Measurements from ENCODE around the gene TMEM97.
"Not testable (repeated sequence)": the region's sequence is repeated elsewhere in the genome, so short reads cannot be mapped to it uniquely, and the experiment has no call there.

Gene TMEM97

DNA sequence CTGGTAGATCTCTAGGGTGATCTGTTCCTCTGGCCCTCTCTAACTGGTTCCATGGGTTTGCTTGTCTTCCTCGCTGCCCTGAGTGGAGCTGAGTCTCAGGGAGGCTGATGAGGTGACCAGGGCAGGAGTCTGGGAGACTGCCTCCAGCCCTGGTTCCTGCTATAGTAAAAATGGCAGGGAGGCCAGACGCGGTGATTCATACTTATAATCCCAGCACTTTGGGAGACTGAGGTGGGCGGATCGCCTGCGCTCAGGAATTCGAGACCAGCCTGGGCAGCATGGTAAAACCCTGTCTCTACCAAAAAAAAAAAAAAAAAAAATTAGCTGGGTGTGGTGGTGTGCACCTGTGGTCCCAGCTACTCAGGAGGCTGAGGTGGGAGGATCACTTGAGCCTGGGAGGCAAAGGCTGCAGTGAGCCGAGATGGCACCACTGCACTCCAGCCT lies 19.8 kb downstream of the TMEM97 start:
- DNase-seq, result not testable (repeated sequence)

DNA sequence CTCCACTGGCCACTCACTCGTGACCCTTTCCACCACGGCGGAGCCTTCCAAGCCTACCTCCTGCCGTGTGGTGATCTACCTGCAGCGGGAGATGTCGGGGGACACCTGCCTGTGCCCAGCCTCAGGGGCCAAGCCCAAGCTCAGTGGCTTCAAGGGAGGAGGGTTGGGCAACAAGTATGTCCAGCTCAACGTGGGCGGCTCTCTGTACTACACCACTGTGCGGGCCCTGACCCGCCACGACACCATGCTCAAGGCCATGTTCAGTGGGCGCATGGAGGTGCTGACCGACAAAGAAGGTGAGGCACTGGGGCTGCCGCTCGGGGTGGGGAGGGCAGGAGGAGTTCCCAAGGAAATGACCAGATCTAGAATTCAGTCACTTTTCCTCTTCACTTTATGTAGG lies 20.4 kb downstream of the TMEM97 start:
- DNase-seq, result no peak

DNA sequence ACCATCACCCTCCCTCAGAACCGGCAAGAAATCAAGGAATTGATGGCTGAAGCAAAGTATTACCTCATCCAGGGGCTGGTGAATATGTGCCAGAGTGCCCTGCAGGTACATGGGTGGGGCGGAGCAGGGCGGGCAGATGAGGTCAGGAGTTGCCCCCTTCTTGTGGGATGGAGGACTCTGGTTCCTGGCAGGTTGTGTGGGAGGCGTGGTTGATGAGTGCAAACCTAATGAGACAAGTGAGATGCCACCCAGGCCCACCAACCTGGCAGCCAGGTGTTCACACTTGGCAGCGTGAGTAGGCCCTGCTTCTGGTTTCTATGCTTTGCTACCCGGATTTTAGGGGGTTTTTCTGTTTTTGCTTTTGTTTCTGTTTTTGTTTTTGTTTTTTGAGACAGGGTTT lies 21.4 kb downstream of the TMEM97 start:
- no peak for DNase-seq

DNA sequence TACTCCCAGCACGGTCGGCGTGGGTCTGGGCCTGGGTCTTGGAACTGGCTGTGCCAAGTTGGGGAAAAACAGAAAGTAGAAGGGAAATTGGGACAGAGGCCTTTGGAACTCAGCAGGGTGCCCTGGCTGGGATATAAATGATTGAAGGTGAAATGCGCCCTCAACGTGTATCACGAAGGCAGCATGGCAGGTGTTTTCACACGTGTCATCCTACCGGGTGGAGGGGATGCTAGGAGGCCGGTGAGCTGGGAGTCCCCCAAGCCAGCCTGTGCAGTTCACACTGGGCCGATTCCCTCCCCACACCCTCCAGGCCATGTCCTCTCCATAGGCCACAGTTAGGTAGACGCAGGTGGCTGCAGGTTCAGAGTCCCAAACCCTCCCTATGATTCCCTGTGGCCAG lies 22.5 kb downstream of the TMEM97 start:
- DNase-seq, result no peak

DNA sequence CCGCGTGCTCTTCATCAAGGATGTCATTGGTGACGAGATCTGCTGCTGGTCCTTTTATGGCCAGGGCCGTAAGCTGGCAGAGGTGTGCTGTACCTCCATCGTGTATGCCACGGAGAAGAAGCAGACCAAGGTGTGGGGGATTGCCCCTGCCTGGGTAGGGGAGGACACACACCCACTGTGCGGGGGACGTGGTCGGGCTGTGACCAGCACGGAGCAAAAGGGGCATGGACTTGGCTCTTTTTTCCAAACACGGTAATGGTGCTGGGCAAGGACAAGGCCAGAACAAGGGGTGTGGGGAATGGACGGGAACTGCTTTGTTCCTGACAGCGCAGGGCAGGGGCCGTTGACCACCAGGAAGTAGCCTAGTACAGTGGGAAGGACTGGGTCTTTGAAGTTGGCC lies 23.3 kb downstream of the TMEM97 start:
- DNase-seq, result no peak

DNA sequence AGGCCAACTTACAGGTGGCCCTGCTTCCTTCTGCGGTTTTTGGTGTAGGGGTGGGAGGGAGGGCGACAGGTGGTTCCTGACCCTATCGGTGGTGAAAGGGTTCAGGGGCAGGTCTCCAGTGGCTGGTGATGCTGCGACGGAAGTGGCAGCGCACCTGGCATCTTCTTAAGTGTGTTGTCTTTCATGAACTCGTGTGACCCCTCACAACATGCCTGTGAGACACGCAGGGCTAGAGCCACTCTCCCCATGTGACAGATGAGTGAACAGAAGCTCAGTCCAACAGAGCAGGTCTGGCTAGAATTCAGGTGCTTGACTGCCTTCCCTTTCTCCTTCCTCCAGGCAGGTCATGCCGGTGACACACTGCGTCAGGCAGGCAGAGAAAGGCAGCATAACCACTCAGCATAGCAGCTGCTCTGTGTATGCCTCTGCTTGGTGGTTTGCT lies 24.5 kb downstream of the TMEM97 start:
- DNase-seq, result no peak

DNA sequence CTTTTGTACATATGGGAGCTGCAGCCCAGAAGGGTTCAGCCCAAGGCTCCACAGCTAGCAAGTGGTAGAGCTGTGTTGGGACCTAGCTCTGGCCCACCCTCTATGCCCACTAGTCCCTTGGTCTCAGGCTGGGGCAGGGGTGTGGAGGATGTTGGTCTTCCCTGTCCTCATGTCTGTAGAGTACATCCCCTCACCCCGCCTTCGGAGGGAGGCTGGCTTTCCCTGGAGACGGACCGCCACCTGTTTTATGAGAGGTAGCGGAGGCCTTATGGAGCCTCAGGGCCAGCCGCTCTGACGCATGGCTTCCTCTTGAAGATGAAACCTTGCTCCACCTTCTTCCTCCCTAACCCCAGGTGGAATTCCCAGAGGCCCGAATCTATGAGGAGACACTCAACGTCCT lies 25.0 kb downstream of the TMEM97 start:
- DNase-seq, result no peak

DNA sequence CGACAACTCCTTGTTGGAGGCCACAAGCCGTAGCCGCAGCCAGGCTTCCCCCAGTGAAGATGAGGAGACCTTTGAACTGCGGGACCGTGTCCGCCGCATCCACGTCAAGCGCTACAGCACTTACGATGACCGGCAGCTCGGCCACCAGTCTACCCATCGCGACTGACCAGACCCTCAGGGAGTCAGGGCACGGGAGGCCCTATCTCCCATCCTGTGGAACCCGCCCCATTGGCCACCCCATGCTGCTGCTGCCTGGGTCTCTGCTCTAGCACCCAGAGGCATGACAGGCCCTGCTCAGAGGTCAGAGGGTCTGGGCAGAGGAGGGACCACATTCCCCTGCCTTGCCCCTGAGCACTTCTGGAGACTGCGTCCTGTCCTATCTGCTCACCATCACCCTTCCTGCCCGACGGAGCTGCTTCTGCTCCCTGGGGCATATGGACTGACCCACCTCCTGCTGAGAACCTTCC lies 25.5 kb downstream of the TMEM97 start:
- DNase-seq, result no peak

DNA sequence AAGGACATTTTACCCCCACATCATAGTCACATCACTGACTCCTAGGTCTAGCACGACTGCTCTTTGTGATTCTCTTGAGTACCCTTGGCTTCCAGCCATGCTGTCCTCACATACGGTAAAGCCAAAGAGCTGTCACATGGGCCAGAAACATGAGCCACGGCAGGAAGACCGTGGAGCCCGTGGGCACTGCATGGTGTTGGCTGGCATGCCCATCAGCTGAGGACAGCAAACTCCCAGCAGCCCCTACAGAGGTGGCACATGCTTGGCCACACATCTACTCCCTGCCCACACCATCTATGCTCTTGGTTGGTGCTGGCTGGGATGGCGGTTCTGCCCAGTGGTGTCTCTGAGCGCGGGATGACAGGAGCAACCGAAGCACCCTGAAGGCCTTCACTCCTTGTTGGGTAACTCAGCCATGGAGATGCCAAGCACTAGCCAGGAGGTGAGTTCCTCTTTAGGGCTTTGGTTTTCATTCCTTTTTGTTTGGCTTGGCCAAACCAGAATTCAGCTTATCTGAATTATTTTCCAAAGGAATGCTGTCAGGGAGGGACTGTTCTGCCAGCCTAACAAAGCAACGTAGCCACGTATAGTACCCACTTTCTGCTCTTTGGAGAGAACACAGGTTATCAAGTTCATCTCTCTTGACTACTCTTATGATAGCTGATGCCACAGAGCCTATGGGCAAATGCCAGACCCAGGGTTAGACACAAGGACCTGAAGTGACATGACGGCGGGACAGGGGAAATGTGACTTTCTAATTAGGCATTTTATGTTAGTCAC lies 26.6 kb downstream of the TMEM97 start:
- no peak for DNase-seq

DNA sequence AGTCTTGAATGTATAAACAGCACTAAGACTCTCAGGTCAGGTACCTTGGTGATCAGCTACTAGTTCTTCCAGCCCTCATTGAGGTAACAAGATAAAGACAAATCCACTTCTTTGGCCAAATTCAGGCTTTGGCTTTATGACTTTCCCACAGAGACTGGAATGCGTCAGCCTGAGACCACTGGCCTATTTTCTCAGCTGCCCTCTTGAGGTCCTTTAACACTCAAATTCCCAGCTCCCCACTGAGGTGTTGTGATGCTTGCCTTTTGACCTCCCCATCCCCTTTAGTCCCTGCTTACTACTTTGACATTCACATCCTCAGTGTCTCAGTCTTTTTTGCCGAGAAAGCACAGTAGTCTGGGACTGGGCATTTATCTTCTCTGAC lies 27.2 kb downstream of the TMEM97 start:
- no peak for DNase-seq

DNA sequence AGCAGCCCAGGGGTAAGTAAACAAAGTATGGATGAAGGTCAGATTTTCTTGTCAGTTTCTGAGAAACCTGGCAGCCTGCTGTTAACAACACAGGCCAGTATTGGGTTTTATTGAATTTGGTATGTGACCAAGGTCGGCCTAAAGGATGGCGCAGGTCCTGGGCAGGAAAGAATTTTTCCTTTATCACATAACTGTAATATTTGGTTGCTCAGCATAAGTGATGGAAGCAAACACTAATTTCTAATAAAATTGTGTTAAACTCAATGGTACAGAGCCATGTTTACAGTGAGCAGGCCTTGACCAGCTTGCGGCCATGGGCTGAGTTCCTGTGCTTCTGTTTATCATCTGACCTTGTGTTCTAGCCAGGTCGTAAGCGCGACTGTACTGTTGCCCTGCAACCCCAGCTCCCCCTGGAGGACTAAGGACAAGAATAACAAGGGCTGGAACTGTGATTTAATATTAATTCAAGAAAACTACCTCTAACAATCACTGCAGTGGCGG lies 27.8 kb downstream of the TMEM97 start:
- DNase-seq, result no peak

DNA sequence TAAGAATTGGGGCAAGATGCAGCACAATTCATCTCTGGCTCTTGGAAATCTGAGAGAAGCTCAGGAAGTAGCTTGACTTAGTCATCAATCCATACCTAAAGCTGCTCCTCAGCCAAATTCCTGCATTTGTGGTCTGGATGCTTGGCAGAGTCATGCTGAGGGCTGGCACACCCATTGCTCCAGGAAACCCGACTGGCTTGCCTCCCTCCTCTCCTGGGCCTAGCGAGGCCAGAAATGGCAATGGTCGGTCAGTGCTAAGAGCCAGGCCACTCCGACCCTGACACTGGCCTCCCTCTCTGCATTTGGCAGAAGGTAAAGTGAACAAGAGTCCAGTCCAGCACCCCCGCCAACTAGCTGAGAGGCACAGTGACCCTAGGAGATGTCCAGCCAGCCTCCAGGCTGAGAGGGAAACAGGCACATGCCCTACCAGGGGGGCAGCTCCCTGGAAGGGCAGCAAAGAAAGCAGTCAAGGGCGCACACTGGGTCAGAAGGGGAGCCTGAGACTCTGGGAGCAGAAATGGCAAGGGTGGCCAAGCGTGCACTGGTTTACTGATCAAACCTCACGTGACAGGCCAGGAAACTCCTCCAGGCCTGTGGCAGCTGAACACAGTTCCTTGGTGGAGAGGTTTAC lies 28.4 kb downstream of the TMEM97 start:
- DNase-seq, result no peak

DNA sequence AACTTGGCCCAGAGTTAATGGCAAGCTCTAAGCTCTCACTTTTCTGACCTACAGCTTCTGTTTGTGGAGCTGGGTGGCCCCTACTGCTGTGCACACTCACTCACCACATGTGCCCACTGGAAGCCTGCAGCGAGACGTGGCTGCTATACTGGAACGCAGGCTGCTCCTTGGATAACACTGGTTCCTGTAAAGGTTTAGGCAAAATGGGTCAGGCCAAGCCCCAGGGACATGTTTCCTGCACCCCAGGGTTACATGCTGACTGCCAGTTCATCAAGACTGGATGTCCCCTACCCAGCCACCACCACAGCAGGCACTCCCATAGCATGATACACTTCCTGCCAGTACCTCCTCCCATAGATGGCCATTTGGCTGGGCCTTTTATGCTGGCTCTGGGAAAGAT lies 30.0 kb downstream of the TMEM97 start:
- DNase-seq, result no peak

DNA sequence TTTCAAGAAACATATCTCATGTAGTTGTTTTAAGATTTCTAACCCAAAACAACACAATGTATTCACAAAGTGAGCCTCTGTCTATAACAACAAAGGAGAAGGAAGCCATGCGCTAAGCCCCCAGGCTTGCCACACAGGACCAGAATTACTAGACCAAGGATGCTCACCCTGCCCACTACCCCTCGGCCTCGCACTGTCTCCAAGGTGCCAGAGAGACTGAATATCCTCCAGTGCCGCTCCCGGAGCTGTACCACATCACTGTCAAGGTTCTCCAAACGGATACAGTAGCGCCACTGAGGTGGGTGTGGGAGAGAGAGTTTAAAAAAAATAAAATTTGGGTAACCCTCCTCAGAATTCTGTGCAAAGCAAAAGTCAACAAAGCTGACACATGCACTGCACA lies 31.3 kb downstream of the TMEM97 start:
- DNase-seq, result no peak

DNA sequence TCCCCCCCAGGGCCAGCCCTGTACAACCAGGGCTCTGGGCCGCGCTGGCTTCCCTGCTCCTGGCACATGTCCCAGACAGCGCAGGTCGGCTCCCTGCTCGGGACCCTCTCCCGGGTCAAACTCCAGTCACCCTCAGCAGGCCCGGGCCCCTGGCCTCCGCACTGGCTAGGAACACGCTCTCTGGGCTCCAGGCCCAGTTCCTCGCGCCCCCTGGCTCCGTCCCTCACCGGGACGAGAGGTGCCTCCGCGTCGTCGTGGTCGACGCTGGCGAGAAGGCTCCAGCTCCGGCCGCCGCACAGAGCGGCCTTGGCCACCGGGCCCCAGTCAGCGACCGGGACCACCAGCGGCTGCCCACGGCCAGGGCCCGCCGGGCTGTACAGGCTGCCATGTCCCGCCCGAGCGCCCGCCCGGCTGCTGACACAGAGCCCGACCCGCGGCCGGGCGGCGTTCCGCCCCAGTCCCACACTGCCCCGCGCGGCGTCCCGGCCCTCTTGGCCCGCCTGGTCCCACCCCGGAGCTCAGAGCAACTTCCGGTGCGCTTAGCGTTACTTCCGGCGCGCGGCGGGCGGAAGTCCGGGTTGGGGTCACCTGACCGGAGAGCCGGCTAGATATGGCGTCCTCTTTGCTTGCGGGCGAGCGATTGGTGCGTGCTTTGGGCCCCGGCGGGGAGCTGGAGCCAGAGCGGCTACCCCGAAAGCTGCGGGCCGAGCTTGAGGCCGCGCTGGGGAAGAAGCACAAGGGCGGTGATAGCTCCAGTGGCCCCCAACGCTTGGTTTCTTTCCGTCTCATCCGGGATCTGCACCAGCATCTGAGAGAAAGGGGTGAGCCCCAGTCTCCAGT lies 38.3 kb downstream of the TMEM97 start, which contains the start of gene POLDIP2:
TSS of gene POLDIP2 (minus strand) at position 467 of the 840 bp plus-strand sequence. CDS start at position 388, 79 bp downstream.
- peak; percentile 80 for DNase-seq

DNA sequence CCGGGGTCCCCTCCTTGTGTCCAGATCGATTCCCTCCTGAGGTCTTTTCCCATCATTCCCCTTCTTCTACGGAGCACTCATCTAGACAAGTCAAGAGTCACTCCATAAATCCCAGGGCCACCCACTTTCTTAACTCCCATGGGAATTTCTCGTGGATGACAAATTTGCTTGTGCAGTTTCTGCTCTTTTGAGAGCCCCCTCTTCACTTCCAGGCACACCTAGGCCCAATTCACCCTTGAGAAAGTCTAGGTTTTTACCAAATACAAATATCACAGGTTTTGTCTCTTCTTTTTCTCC lies 38.8 kb downstream of the TMEM97 start:
- no peak for DNase-seq

DNA sequence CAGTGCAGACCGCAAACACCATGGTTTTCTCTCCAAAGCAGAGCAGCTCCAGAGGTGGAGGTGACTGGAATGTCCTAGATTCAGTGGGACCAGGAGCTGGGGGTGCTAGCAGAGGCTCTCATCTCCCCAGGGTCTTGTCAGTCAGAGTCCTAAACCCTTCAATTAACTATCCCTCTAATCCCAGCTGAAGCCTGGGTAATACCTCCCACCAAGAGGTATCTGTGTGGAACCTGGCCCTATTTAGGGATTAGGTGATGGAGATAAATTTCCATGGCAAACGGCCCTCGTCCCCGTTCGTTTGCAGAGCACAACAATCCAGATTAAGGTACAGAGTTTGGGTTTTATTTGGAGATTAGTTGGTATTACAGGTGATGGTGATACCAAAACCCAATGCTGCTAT lies 44.2 kb downstream of the TMEM97 start:
- DNase-seq, result no peak

DNA sequence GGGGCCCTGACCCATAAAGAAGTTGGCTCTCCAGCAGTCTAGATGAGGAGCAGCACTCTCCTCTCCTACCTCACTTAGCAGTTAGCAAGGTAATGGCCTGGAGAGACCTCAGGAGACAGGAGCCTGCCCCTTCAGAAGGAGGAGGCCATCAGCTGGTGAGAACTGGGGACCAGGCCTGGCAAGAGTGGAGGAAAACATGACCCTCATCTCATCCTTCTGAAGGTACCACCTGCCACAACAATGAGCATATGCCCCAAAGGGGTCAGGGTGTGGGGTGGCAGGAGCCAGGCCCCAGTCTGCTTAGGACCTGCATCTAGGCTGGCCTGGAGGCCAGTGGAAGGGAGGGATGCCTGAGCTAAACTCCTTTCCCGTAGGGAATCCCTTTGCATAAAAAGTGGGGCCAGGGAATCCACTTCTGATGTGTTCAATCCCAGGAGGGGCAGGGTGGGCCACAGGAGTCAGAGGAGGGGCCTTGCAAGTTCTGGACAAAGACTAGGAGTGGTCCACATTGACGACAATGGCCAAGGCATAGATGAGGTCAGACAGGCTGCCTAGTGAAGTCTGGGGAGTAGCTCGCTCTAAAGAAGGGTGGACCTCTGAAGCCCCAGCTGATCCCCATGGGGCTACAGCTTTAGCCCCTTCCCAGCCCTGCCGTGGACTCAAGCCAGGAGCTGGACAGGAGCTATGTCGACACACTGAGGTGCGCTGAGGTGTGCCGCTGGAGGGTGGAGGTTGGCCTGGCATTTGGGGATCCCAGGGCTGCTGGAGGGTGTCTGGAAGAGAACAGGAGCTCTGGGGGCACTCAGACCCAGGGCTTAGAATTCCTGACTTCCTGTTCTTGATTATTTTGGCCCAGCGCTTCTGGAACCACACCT lies 45.0 kb downstream of the TMEM97 start:
- no peak for DNase-seq

DNA sequence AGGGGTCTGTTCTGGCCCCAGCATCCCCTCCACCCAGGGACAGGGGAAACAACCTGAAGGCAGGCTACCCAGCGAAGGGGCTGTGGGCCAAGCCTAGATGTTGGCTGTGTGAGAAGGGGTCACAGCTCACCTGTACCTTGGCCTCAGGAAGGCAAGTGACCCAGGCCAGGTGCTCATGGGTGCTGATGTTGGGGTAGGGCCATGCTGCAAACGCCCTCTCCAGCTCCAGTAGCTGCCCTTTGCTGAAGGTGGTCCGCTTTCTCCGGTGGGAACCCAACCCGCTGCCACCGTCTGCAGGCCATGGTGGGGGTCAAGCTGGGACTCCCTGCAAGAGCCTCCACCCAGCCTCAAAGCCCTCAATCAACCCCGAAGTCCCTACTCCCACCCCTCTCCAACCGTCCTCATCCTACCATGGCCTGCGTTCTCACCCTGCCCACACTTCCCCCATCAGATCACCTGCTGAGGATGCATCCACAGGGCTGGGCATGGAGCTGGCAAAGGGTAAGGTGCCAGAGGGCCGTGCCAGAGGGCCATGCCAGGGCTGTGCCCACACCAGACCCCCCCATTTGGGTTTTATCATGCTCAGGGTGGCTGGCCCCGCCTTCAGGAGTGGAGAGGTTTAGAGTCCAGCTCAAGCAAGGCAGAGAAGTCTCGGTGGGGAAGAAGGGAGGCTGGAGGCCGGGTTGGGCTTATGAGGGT lies 45.8 kb downstream of the TMEM97 start, which contains the start of gene SEBOX:
TSS of gene SEBOX (minus strand) at position 535 of the 699 bp plus-strand sequence. CDS start at position 487, 48 bp downstream.
- DNase-seq, result no peak

DNA sequence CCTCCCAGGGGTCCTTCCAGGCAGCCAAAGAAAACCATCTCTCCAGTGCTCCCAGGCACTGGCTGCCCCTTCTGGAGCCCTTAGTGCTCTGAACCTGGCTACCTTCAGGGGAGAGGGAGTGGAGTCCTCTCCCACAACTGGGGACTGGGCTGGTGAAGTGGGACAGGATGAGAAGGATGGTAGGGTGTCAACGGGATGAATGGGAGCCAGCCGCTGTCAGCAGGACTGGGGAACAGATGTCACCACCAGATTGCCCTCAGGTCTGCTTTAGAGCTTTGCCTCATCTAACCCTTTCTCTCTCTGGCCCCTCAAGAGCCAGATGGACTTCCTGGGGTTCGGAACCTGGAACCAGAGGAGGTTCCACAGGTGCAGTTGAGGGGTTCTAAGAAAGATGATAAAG lies 46.5 kb downstream of the TMEM97 start:
- DNase-seq, result no peak

DNA sequence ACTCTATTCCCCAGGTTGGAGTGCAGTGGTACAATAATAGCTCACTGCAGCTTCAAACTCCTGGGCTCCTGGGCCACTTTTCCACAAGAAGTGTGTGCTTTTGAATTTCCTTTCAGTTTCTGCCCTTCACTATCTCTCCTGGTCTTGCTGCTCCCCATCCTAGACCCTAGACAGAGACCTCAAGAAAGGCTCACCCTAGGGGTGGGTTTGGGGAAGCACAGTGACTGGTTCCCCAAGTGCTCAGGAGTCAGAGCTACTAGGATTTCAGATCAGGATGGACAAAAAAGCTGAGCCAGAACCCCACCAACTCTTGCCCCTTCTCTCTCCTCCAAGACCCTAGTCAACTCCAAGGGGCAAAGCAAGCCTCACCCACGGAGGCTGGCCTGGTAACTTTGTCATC lies 47.6 kb downstream of the TMEM97 start:
- no peak for DNase-seq

Measured in NCI-H2227 treated with DMSO at 0.1 percent for 48 hours (cell line).